Mononuclear cell (primary cell): ENCODE measurements around the gene AP1S3. TPM values are rescaled to one million over a fixed set of nuclear protein-coding genes. Genes with fewer than 3 reads are reported as not detected.

Source experiments
- H3K27me3 ChIP-seq: 2 replicates; pipeline ENCODE4 v1.6.0; 2011; ENCODE audit warnings: low read length, control low read depth; ENCODE audit not compliant: insufficient read depth
- H3K4me1 ChIP-seq: 2 replicates; pipeline ENCODE4 v1.5.1; 2011; ENCODE audit warnings: mild to moderate bottlenecking, low read length, control low read depth; ENCODE audit not compliant: insufficient read depth
- H3K4me3 ChIP-seq: 2 replicates; pipeline ENCODE4 v1.5.1; 2011; ENCODE audit warnings: mild to moderate bottlenecking, low read length, moderate library complexity
- H3K9me3 ChIP-seq: 2 replicates; pipeline ENCODE4 v1.5.1; 2011; ENCODE audit warnings: low read depth, mild to moderate bottlenecking, control low read depth, low read length
- total RNA-seq: library from RNA; depleted of rRNA; stranded (reverse); fragments of >200 nt; gene quantifications from one replicate; pipeline ENCODE4 v1.2.3, GENCODE V29; 2012

The AP1S3 gene
- total RNA-seq, 1 donor = 5.4 TPM

DNA sequence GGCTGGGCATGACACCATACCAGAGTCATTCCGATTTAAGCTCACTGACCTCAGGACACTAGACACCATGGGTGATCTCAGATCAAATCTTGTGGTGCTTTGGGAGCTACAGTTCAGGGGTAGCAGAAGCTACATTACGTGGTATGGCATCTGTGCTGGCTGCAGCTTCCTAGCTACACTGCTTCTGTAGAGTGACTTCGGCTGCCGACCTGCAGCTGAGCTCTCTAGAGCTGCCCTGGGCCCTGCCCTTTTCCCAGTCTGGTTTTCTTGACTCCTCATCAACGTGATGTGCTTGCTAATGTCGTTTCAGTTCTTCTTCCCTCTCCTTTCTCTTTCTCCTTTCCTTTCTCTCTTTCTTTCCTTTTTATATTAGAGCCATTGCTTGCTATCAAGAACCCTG is 100.2 kb downstream of the AP1S3 start:
- Histone ChIP-seq H3K4me1 (no peaks in the 10 kb centered on the region), H3K4me3 (no peak overlapping the region), H3K9me3 (no peaks in the 10 kb centered on the region), H3K27me3 (no peaks in the 10 kb centered on the region)

DNA sequence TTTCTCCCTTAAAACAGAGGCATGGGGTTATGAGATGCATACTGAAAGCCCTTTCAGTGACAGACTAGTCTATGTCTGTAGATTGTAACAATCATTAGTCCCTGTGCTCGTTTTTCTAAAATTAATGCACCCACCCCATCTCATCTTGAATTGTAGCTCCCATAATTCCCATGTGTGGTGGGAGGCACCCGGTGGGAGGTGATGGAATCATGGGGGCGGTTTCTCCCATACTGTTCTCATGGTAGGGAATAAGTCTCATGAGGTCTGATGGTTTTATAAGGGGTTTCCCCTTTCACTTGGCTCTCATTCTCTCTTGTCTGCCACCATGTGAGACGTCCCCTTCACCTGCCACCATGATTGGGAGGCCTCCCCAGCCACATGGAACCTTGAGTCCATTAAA is 100.9 kb downstream of the AP1S3 start:
- H3K4me3 ChIP-seq = no peak overlapping the region
- no peaks in the 10 kb centered on the region for H3K9me3 ChIP-seq
- H3K4me1 ChIP-seq = no peaks in the 10 kb centered on the region
- H3K27me3 ChIP-seq = no peaks in the 10 kb centered on the region

DNA sequence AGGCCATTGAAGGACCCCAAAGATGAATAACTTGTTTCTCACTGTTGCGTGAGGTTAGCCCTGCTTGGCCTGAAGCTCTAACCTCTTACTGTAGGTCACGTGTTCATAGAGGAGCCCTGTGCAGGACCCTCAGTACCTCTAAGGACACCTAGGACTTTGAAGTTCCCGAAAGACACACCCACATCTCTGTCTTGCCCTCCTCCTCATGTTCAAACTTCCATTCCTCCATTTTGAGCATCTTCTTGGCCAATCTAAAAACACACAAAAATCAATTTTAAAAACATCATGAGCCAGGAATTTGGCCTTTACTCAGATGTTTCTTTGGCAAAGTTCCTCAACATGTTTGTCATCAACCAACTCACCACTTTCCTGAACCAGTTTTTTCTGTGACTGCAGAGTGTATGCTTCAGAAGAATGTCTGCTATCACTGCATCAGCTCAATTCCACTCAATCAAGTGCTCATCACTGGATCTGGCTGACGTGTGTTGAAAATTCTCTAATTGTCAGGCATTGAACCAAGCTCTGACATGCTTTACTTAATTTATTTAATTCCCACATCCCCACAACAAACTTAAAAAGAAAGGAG is 101.6 kb downstream of the AP1S3 start:
- Histone ChIP-seq H3K27me3 (no peaks in the 10 kb centered on the region), H3K4me1 (no peaks in the 10 kb centered on the region), H3K4me3 (no peak overlapping the region), H3K9me3 (no peaks in the 10 kb centered on the region)

DNA sequence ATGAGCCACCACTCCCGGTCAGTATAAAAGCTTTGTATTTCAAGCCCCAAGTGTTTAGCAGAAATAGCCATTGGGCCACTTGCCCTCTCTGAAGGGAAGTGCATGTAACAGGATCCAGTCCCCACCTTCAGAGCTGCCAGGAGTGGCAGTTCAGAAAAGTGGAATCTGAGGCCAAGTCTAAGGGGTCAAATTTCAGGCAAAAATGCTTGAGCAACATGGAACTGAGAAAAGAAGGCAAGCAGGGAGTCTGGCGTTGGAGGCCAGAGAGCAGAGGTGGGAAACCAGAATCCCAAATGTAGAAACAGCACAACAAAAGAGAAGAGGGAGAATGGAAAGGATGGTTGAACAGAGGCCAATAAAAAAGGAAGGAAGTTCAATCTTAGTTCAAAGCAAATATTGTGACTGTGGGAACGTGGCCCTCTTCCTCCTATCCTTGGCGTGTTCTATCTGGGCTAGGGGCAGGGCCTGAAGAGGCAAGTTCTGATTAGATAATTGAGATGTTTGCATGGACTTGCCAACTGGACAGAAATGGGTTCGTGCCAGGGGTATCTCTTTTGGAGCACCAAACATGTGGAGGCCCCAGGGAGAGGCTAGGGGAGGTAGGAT is 102.2 kb downstream of the AP1S3 start:
- Histone ChIP-seq H3K4me3 (no peak overlapping the region), H3K9me3 (no peaks in the 10 kb centered on the region), H3K27me3 (no peaks in the 10 kb centered on the region), H3K4me1 (no peaks in the 10 kb centered on the region)

DNA sequence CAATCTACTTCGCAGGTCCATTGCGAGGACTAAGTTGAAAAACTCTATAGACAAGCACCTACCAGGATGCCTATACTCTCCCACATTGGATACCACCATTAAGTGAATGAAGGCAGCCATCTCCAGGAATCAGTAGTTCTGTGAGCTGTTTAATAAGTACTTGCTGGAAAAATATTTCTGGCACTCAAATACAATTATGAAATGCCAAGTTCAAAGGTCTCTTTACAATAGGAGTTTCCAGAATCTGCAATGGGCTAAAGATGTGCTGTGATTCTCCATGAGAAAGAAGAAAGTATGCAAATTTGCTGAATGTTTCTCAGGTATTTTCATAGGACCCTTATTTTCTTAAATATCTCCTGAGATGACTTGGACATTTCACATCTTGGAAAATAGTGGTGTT is 103.0 kb downstream of the AP1S3 start:
- H3K27me3 ChIP-seq = no peaks in the 10 kb centered on the region
- H3K4me3 ChIP-seq = no peak overlapping the region
- no peaks in the 10 kb centered on the region for H3K4me1 ChIP-seq
- no peaks in the 10 kb centered on the region for H3K9me3 ChIP-seq

DNA sequence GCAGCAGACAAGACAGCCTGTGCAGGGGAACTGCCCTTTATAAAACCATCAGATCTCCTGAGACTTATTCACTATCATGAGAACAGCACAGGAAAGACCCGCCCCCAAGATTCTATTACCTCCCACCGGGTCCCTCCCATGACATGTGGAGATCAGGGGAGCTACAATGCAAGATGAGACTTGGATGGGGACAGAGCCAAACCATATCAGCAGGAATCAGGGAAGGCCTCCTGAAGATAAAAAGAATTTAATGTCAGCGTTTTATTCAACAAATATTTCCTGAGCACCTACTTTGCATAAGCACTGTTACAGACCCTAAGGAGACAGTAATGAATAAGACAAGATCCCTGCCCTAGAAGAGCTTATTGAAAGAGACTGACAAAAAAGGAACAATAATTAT is 105.0 kb downstream of the AP1S3 start:
- H3K27me3 ChIP-seq = no peaks in the 10 kb centered on the region
- H3K9me3 ChIP-seq = no peaks in the 10 kb centered on the region
- no peak overlapping the region for H3K4me3 ChIP-seq
- no peaks in the 10 kb centered on the region for H3K4me1 ChIP-seq

DNA sequence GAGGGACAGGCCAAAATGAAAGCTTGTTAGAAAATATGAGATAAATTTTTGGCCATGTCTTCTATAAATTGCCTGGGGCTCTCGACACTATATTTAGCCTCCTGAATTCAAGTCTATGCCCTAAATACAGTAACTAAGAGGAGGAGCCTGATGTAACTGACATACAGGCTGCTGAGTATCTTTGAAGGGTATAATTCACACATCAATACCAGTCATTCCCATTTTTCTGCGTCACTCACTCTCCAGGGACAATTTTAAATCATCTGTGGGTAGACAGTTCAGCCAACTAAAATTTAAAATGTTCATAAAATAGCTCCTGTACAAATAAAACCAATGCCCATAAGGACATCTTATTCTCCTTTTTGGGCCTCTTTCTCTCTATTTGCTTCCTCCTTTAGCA is 105.9 kb downstream of the AP1S3 start:
- H3K27me3 ChIP-seq = no peaks in the 10 kb centered on the region
- H3K9me3 ChIP-seq = no peaks in the 10 kb centered on the region
- H3K4me3 ChIP-seq = no peak overlapping the region
- H3K4me1 ChIP-seq = no peaks in the 10 kb centered on the region

DNA sequence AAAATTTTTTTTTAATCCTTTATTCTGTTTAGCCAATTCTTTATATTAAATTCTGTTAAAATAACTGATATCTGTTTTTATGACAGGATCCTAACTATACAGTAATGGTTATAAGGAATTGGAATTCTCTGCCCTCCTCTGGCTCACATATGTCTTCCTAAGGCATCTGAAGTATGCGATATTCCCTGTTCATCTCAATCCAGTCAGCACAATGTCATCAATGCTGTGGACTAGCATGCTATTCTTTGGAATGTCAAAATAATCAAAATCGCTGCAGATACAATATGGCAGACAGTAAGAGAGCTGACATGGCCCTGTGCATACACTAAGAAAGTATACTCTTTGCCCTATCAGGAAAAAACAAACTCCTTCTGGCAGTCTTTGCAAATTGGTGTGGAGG is 107.6 kb downstream of the AP1S3 start:
- H3K4me3 ChIP-seq = no peak overlapping the region
- no peaks in the 10 kb centered on the region for H3K4me1 ChIP-seq
- H3K9me3 ChIP-seq = no peaks in the 10 kb centered on the region
- no peaks in the 10 kb centered on the region for H3K27me3 ChIP-seq

DNA sequence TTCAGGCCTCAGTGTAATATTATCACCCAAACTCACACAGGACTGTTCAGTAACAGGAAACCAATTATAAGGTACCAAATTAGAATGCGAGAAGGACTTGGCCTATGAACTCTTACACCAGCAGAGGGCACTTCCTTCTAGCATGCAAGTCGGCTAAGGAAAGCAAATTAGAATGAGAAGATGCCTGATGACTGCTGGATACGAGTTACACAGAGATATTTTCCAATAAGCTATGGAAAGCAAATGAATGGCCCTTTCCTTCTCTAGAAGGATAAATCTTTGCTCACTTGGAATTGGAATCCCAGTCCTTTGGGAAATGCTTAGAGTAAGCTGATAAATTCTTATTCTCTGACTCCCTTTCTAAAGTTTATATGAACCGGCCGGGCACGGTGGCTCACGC is 109.8 kb downstream of the AP1S3 start:
- no peaks in the 10 kb centered on the region for H3K27me3 ChIP-seq
- H3K4me1 ChIP-seq = no peaks in the 10 kb centered on the region

DNA sequence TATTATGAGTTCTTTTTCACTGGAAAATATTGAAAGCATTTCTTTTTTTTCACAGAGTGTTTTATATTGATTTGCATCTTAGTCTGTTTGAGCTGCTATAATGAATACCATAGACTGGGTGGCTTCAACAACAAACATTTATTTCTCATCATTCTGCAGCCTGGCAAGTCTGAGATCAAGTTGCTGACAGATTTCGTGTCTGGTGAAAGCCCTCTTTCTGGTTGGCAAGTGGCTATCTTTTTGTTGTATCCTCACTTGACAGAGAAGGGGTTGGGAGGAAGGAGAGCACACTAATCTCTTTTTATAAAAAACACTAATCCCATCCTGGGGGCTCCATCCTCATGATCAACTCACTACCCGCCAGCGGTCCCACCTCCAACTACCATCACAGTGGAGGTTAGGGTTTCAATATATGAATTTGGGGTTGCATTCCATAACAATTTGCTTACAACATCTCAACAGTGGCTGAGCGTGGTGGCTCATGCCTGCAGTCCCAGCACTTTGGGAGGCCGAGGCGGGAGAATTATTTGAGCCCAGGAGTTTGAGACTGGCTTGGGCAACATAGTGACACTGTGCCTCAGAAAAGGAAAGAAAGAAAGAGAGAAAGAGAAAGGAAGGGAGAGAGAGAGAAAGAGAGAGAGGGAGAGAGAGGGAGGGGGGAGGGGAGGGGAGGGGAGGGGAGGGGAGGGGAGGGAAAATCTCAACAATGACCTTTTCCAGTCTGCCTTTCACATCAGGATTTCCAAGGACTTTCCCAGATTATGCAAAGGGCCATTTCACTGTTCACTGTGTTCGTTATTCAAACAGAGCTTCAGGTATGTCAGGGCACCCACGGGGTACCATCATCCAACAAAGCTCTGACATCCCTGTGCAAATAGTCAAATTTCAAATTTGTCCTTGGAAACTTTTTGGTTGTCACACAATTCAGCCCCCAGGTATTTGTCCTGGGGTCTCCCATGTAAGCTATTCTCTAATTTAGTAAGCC is 111.1 kb downstream of the AP1S3 start:
- H3K4me3 ChIP-seq = no peak overlapping the region
- no peaks in the 10 kb centered on the region for H3K9me3 ChIP-seq
- H3K4me1 ChIP-seq = no peaks in the 10 kb centered on the region
- no peaks in the 10 kb centered on the region for H3K27me3 ChIP-seq

More for the DNA sequence above, 109.8 kb downstream of the AP1S3 start:
- Histone ChIP-seq H3K4me3 (no peak overlapping the region), H3K9me3 (no peaks in the 10 kb centered on the region)

DNA sequence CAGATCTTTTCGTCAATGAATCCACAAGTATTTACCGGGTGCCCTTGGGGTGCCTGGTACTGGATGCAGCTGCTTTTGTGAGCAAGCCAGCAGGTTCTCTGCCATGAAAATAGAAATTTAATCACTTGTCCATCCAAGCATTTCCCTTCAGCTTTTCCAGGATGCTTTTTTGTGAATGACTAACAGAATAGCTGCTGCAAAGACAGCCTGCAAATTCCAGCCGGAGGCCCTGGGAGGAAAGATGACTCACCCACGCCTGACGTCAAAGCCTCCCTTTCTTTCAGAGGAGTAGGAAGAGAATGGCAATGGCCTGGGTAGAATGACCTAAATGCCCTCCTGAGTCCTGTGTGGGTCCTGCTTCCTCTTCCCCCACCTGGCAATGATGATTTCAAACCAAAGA is 111.9 kb downstream of the AP1S3 start:
- Histone ChIP-seq H3K4me3 (no peak overlapping the region), H3K27me3 (no peaks in the 10 kb centered on the region), H3K4me1 (no peaks in the 10 kb centered on the region), H3K9me3 (no peaks in the 10 kb centered on the region)

DNA sequence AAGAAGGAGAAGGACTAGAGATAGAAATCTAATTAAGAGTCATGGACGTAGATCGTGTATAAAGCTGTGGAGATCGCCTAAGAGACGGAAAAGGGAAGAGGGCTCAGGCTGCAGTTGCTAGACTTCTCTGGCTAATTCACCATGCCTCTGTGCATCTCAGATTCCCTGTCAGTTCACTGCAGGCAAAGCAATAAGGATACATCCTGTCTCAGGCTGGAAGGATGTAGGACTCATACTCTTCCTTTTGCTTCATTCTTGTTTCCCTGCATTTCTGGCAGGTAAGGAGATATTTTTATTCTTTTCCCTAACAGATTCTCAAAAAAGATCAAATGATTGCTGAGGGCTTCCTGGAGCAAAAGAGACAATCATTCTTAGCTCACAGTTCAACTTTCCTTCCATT is 112.5 kb downstream of the AP1S3 start:
- no peak overlapping the region for H3K4me3 ChIP-seq
- no peaks in the 10 kb centered on the region for H3K9me3 ChIP-seq
- H3K4me1 ChIP-seq = no peaks in the 10 kb centered on the region
- H3K27me3 ChIP-seq = no peaks in the 10 kb centered on the region

DNA sequence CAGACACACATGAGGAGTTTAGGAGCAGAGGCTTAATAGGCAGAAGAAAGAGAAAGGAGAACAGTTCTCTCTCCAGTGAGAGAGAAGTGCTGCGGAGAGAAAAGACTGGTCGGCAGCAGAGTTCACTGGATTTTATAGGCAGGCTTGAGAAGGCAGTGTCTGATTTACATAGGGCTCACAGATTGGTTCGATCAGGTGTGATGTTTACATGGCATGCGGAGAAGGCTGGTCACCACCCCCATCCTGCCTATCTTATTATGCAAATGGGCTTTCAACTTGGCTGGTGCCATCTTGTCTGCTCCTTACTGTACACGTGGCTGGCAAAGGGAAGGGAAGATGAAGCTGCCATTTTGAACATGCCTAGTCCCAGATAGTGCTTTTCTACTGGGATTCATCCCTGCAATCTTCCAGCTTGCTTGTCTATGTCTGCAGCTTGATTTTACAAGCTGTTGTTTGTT is 113.4 kb downstream of the AP1S3 start:
- Histone ChIP-seq H3K4me3 (no peak overlapping the region), H3K4me1 (no peaks in the 10 kb centered on the region), H3K9me3 (no peaks in the 10 kb centered on the region), H3K27me3 (no peaks in the 10 kb centered on the region)

DNA sequence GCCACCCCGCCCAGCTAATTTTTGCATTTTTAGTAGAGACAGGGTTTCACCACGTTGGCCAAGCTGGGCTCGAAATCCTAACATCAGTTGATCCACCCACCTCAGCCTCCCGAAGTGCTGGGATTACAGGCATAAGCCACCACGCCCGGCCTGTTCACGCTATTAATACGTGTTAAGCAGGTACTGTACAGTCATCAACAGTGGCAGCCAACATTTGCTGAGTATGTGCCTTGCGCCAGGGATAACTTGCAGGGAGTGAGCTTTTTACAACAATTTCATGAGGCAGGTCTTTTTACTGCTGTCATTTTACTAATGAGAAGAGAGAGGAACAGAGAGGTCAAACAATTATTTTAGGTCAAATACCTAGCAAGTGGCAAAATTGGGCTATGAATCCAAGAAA is 115.2 kb downstream of the AP1S3 start:
- H3K4me1 ChIP-seq = no peaks in the 10 kb centered on the region
- H3K9me3 ChIP-seq = no peaks in the 10 kb centered on the region
- no peaks in the 10 kb centered on the region for H3K27me3 ChIP-seq
- H3K4me3 ChIP-seq = no peak overlapping the region

DNA sequence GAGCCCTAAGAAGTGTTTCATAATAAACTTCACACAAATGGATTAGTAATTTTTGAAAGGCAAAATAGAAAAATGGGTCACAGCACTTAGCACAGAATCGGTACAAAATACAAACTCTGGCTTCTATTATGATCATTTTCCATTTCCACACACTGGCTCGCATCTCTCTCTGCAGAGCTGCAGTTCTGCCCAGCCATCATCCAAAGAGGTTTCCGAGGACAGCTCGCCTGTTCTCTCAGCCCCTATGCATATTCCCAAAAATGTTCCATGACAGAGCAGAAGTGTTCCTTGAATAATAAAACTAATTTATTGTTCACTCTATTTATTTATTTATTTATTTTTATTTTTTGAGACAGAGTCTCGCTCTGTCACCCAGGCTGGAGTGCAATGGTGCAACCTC is 115.6 kb downstream of the AP1S3 start:
- H3K27me3 ChIP-seq = no peaks in the 10 kb centered on the region
- no peaks in the 10 kb centered on the region for H3K4me1 ChIP-seq
- no peak overlapping the region for H3K4me3 ChIP-seq
- no peaks in the 10 kb centered on the region for H3K9me3 ChIP-seq
